ENCODE data around the gene CIROP. TPM values are rescaled to one million over a fixed set of nuclear protein-coding genes. Genes with fewer than 3 reads are reported as not detected.

Gene CIROP
- total RNA-seq, 1 experiment from 2014 or later, result not detected

GRCh38 chr14:23140371-23140770 is 35.6 kb upstream of the CIROP start:
- Mint-ChIP-seq H3K36me3 (ENCODE audit: insufficient read depth in 1 of 3, low read depth in 3 of 3) (peaks cover 40 to 53% (median 53%) of the 10 kb centered on the region in 3 experiments; a peak in 6 of 7 replicates), H3K9me3 (no peaks in the 10 kb centered on the region), H3K4me3 (no peak overlapping the region), H3K4me1 (no peaks in the 10 kb centered on the region), H3K27me3 (ENCODE audit: low read depth) (no peaks in the 10 kb centered on the region), H3K27ac (peak overlapping the region in 1 of 3 experiments; percentile 26; a peak in 1 of 7 replicates)
- no peak for DNase-seq
- Histone ChIP-seq H3K9me3 (ENCODE audit: control insufficient read depth, low read depth, low read length) (no peaks in the 10 kb centered on the region), H2BK20ac (ENCODE audit: low read depth, low read length, poor library complexity, severe bottlenecking) (no peak overlapping the region), H2AFZ (ENCODE audit: low read length) (no peak overlapping the region), H3K4me2 (ENCODE audit: insufficient read depth, insufficient read length, low read length) (no peak overlapping the region), H3K14ac (ENCODE audit: insufficient read depth, low read length) (no peak overlapping the region), H3K27me3 (ENCODE audit: insufficient read depth, low read length) (no peaks in the 10 kb centered on the region), H2BK15ac (ENCODE audit: low read depth, low read length) (no peak overlapping the region), H3K79me1 (ENCODE audit: insufficient read depth, low read depth, low read length, poor library complexity, severe bottlenecking) (no peaks in the 10 kb centered on the region), H3K4me1 (ENCODE audit: insufficient read depth, low read length) (no peaks in the 10 kb centered on the region), H3K23me2 (ENCODE audit: insufficient read length, low read depth, low read length, poor library complexity, severe bottlenecking) (no peaks in the 10 kb centered on the region), H4K5ac (ENCODE audit: insufficient read length, low read depth, low read length) (no peak overlapping the region), H2BK120ac (ENCODE audit: low read depth, low read length, poor library complexity, severe bottlenecking) (no peak overlapping the region), H3K79me2 (ENCODE audit: insufficient read depth, low read length) (no peaks in the 10 kb centered on the region), H3K56ac (ENCODE audit: insufficient read length, low read depth, low read length) (no peak overlapping the region), H3K23ac (ENCODE audit: insufficient read length, low read depth, low read length) (no peak overlapping the region), H3K9ac (ENCODE audit: extremely low read depth, insufficient read length, low read length) (no peak overlapping the region), H3K18ac (ENCODE audit: insufficient read length, low read depth, low read length) (no peak overlapping the region), H2AK5ac (ENCODE audit: insufficient read length, low read length) (no peak overlapping the region), H2BK12ac (ENCODE audit: insufficient read length, low read depth, low read length) (no peak overlapping the region), H4K8ac (replicated peaks; ENCODE audit: insufficient read length, low read depth, low read length) (no peak overlapping the region), H3K4ac (ENCODE audit: low read depth, low read length) (no peak overlapping the region), H3T11ph (ENCODE audit: low read length) (no peak overlapping the region), H4K20me1 (ENCODE audit: control insufficient read depth, insufficient read depth, insufficient read length) (no peaks in the 10 kb centered on the region), H3K27ac (ENCODE audit: insufficient read length, low read depth, low read length) (no peak overlapping the region), H4K91ac (ENCODE audit: insufficient read length, low read depth, low read length) (no peak overlapping the region), H2BK5ac (ENCODE audit: insufficient read length, low read length) (no peak overlapping the region)
- no peak for TF ChIP-seq CTCF (conservative IDR thresholded peaks at IDR 0.05)
- no CpG with 5 or more reads among the region's 6 CpGs for WGBS (ENCODE audit: extremely low coverage, insufficient read length, low lambda C conversion rate)

All from H9 (cell line).